Muscle of leg (tissue), 16 donors: ENCODE measurements around the gene MMP24. TPM values are rescaled to one million over a fixed set of nuclear protein-coding genes. Genes with fewer than 3 reads are reported as not detected.
"Not testable (repeated sequence)": the region's sequence is repeated elsewhere in the genome, so short reads cannot be mapped to it uniquely, and the experiment has no call there.

Experiments
- DNase-seq: peaks from one replicate; pipeline ENCODE4 v3.0.0; 2013
- H3K27ac ChIP-seq: one replicate; pipeline ENCODE4 v1.5.1; 2013; ENCODE audit warnings: mild to moderate bottlenecking, low read length, control low read depth
- H3K27me3 ChIP-seq: one replicate; pipeline ENCODE4 v1.6.1; 2013; ENCODE audit warnings: low read length; ENCODE audit not compliant: control insufficient read depth, insufficient read depth
- H3K36me3 ChIP-seq: one replicate; pipeline ENCODE4 v1.6.1; 2013; ENCODE audit warnings: low read length; ENCODE audit not compliant: control insufficient read depth, insufficient read depth
- H3K4me1 ChIP-seq: one replicate; pipeline ENCODE4 v1.6.1; 2013; ENCODE audit warnings: low read length; ENCODE audit not compliant: control insufficient read depth, insufficient read depth
- H3K4me3 ChIP-seq: one replicate; pipeline ENCODE4 v1.5.1; 2013; ENCODE audit warnings: low read length, control low read depth
- H3K9me3 ChIP-seq: replicated peaks from 2 replicates; pipeline ENCODE4 v1.6.1; 2013; ENCODE audit warnings: low read depth, low read length; ENCODE audit not compliant: control insufficient read depth
- WGBS: methylation state at CpG from one replicate; pipeline ENCODE4 v1.1.5; 2013; ENCODE audit warnings: missing lambda C conversion rate; ENCODE audit not compliant: insufficient coverage; 5-methylcytosine and 5-hydroxymethylcytosine counted together
- long read RNA-seq, 11 donors: transcript quantifications; one replicate each; lab custom pipeline, GENCODE V29; 2026
- polyA plus RNA-seq, 8 donors: library from polyadenylated mRNA; unstranded; fragments of 120-200 nt; gene quantifications; one replicate each; pipeline versions ENCODE4 v1.2.1 to v1.2.3, GENCODE V29; 2013; ENCODE audit warnings: inconsistent platforms in 1 of 8, low replicate concordance in 1 of 8; ENCODE audit not compliant: insufficient read length in 8 of 8, insufficient read depth in 1 of 8
- total RNA-seq: library from RNA; stranded (reverse); fragments of 120-200 nt; gene quantifications from one replicate; pipeline ENCODE4 v1.2.4, GENCODE V29; 2013

Gene MMP24
- total RNA-seq (0.27 TPM), polyA plus RNA-seq (under 1 TPM; 0.28 to 0.61 (median 0.36) TPM)
- long read RNA-seq, donor 1, partial matches to known transcripts = 14 of 30 reads
- long read RNA-seq, donor 1, other reads (novel, unspliced or antisense) = 16 of 30 reads
- long read RNA-seq, donor 2 = 0 reads
- long read RNA-seq, donor 3, partial matches to known transcripts = 97 of 186 reads
- long read RNA-seq, donor 3, other reads (novel, unspliced or antisense) = 89 of 186 reads
- long read RNA-seq, donor 4, partial matches to known transcripts = 35 of 54 reads
- long read RNA-seq, donor 4, other reads (novel, unspliced or antisense) = 19 of 54 reads
- long read RNA-seq, donor 5 = 0 reads
- long read RNA-seq, donor 6, partial matches to known transcripts = 202 of 275 reads
- long read RNA-seq, donor 6, other reads (novel, unspliced or antisense) = 73 of 275 reads
- long read RNA-seq, donor 7, partial matches to known transcripts = 0 of 32 reads
- long read RNA-seq, donor 7, other reads (novel, unspliced or antisense) = 32 of 32 reads
- long read RNA-seq, donor 8 = 0 reads
- long read RNA-seq, donor 9 = 0 reads
- long read RNA-seq, donor 10 = 0 reads
- long read RNA-seq, donor 11 = 0 reads

DNA sequence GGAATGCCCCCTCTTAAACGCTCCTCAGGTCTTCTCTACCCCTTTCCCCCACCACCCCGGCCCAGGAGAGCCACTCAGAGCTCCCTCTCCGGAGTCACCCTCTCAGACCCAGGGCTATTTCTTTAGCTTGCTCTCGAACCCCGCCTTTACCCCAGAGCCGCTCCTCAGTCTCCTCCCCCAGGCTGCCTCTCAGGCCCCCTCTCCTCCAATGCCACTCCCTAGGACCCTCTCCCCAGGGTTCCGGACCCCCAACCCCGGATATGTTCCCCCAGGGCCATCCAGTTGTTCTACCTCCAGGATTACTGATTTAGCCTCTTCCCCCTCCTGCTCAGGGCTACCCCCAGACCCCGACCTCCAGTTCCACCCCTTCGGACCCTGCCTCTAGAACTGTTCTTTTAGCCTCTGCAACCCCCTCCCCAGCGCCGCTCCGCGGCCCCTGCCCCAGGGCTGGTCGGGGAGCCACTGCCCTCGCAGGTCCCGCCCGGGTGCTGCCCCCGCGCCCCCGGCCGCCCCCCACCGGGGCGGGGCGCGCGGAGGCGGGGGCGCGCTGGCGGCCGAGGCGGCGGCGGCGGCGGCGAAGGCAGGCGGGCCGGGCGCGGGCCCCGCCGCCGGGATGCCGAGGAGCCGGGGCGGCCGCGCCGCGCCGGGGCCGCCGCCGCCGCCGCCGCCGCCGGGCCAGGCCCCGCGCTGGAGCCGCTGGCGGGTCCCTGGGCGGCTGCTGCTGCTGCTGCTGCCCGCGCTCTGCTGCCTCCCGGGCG lies at the start of gene MMP24:
Gene MMP24, plus strand, starts transcription at position 565 of the 758 bp plus-strand sequence. Its CDS starts 49 bp downstream, at position 614.
- H3K4me3 ChIP-seq = no peak within 1 kb of the TSS
- H3K4me1 ChIP-seq = peaks cover 7% of the 10 kb centered on the region
- WGBS = under 1% methylated on average over 60 of the region's 70 CpGs
- DNase-seq = no peak
- no peaks in the 10 kb centered on the region for H3K36me3 ChIP-seq
- H3K9me3 ChIP-seq = no peaks in the 10 kb centered on the region
- no peak within 1 kb of the TSS for H3K27ac ChIP-seq
- peaks cover 17% of the 10 kb centered on the region for H3K27me3 ChIP-seq

GRCh38 chr20:35179292-35180212 lies 46.9 kb upstream of the MMP24 start:
- no peaks in the 10 kb centered on the region for H3K27me3 ChIP-seq
- 100% methylated on average over 2 of the region's 11 CpGs for WGBS
- no peak overlapping the region for H3K27ac ChIP-seq
- peaks cover 2% of the 10 kb centered on the region for H3K4me1 ChIP-seq
- DNase-seq = no peak
- H3K9me3 ChIP-seq = no peaks in the 10 kb centered on the region
- no peak overlapping the region for H3K4me3 ChIP-seq
- peaks cover 10% of the 10 kb centered on the region for H3K36me3 ChIP-seq

DNA sequence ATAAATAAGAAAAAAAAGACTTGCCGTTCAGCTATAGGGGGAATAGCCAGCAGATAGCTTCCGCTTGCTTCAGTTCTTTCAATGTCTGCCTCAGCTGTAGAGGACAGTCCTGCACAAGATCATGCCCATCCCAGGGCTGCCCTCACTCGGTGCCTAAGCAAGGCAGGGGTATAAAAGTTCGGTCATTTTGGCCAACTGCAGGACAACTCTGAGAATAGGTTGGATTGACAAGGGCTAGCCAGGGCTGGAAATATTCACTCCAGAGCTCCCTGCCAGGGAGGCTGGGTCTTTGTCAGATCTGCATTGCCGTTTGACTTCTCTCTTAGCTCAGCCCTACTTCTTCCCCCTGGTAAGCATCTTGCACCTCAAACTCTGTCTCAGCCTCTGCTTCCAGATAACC lies 46.2 kb upstream of the MMP24 start:
- Histone ChIP-seq H3K4me1 (no peaks in the 10 kb centered on the region), H3K9me3 (no peaks in the 10 kb centered on the region), H3K4me3 (no peak overlapping the region), H3K36me3 (peaks cover 10% of the 10 kb centered on the region), H3K27me3 (no peaks in the 10 kb centered on the region), H3K27ac (no peak overlapping the region)
- 67% methylated on average over 2 of the region's 5 CpGs for WGBS
- no peak for DNase-seq

GRCh38 chr20:35181731-35182130 lies 44.8 kb upstream of the MMP24 start:
- no peak for DNase-seq
- Histone ChIP-seq H3K36me3 (peaks cover under 1% of the 10 kb centered on the region), H3K9me3 (no peaks in the 10 kb centered on the region), H3K4me3 (no peak overlapping the region), H3K27ac (no peak overlapping the region), H3K27me3 (no peaks in the 10 kb centered on the region), H3K4me1 (no peaks in the 10 kb centered on the region)

DNA sequence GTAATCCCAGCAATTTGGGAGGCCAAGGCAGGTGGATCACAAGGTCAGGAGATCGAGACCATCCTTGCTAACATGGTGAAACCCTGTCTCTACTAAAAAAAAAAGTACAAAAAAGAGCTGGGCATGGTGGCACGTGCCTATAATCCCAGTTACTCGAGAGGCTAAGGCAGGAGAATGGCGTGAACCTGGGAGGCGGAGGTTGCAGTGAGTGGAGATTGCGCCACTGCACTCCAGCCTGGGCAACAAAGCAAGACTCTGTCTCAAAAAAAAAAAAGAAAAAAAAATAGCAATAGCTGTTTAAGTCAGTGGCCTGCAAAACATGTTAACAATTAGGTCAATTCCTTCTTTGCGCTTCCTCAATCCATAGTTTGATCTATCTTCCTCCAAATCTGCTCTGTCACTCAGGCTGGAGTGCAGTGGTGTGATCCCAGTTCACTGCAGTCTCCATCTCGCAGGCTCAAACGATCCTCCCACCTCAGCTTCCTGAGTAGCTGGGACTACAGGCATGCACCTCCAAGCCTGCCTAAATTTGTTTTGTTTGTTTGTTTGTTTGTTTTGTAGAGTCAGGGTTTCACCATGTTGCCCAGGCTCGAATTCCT lies 39.7 kb upstream of the MMP24 start:
- not testable (repeated sequence) for H3K4me1 ChIP-seq, H3K4me3 ChIP-seq, H3K27ac ChIP-seq, H3K36me3 ChIP-seq, H3K27me3 ChIP-seq, DNase-seq, H3K9me3 ChIP-seq
- WGBS = 75% methylated on average over 7 of the region's 10 CpGs

- H3K9me3 ChIP-seq = no peaks in the 10 kb centered on the region
- no peak overlapping the region for H3K27ac ChIP-seq
- DNase-seq = no peak
- no peaks in the 10 kb centered on the region for H3K4me1 ChIP-seq
- no CpG with 5 or more reads among the region's 5 CpGs for whole genome bisulfite sequencing
- H3K27me3 ChIP-seq = no peaks in the 10 kb centered on the region
- no peaks in the 10 kb centered on the region for H3K36me3 ChIP-seq
- H3K4me3 ChIP-seq = no peak overlapping the region
Measured at GRCh38 chr20:35187584-35188190, 38.8 kb upstream of the MMP24 start.

GRCh38 chr20:35189223-35189622 lies 37.3 kb upstream of the MMP24 start:
- not testable (repeated sequence) for H3K36me3 ChIP-seq
- 78% methylated on average over 4 of the region's 8 CpGs for WGBS

GRCh38 chr20:35190556-35190955 lies 35.9 kb upstream of the MMP24 start:
- no peaks in the 10 kb centered on the region for H3K36me3 ChIP-seq
- H3K27me3 ChIP-seq = no peaks in the 10 kb centered on the region
- no peak overlapping the region for H3K4me3 ChIP-seq
- WGBS = 87% methylated on average over 3 of the region's 6 CpGs
- no peak overlapping the region for H3K27ac ChIP-seq
- no peak for DNase-seq
- no peaks in the 10 kb centered on the region for H3K4me1 ChIP-seq
- H3K9me3 ChIP-seq = no peaks in the 10 kb centered on the region

More at GRCh38 chr20:35189223-35189622, 37.3 kb upstream of the MMP24 start:
- not testable (repeated sequence) for H3K4me3 ChIP-seq, H3K4me1 ChIP-seq, DNase-seq, H3K27ac ChIP-seq, H3K27me3 ChIP-seq, H3K9me3 ChIP-seq
